Measurements from ENCODE around the gene CXXC1. TPM values are rescaled to one million over a fixed set of nuclear protein-coding genes. Genes with fewer than 3 reads are reported as not detected.

CXXC1 gene
- total and polyA plus RNA-seq, 3 donors from 2014 or later, result 73.4 to 137 (median 109) TPM

- no peak overlapping the region for H3K27ac ChIP-seq
- H3K9me3 ChIP-seq, result no peaks in the 10 kb centered on the region
- no peak for DNase-seq
- intact Hi-C loops (cut with DNase I; ENCODE audit: low total_unique reads), result no loop called here
- no peaks in the 10 kb centered on the region for H3K27me3 ChIP-seq
- no peaks in the 10 kb centered on the region for H3K36me3 ChIP-seq (ENCODE audit: low read depth, missing control alignments)
- H3K4me3 ChIP-seq, result no peak overlapping the region
- 65 to 72% methylated on average over 7 of the region's 7 CpGs for WGBS, 2 donors
- H3K4me1 ChIP-seq, result no peaks in the 10 kb centered on the region
- TF ChIP-seq CTCF (IDR thresholded peaks at IDR 0.05), result no peak
- no peak for TF ChIP-seq POLR2A (IDR thresholded peaks at IDR 0.05)
Measured at GRCh38 chr18:50299626-50300388, 12.3 kb upstream of the CXXC1 start.

GRCh38 chr18:50298443-50299284 is 11.2 kb upstream of the CXXC1 start:
- Histone ChIP-seq H3K4me3 (peak overlapping the region; percentile 46 to 47), H3K27me3 (no peaks in the 10 kb centered on the region), H3K9me3 (no peaks in the 10 kb centered on the region), H3K36me3 (ENCODE audit: low read depth, missing control alignments) (no peaks in the 10 kb centered on the region), H3K27ac (no peak overlapping the region), H3K4me1 (no peaks in the 10 kb centered on the region)
- TF ChIP-seq CTCF (IDR thresholded peaks at IDR 0.05) (no peak), POLR2A (IDR thresholded peaks at IDR 0.05) (no peak)
- intact Hi-C loops (cut with DNase I; ENCODE audit: low total_unique reads), result no loop called here
- 25 to 40% methylated on average over 2 to 49 of the region's 49 CpGs for WGBS, 2 donors
- DNase-seq, result no peak

- Histone ChIP-seq H3K4me3 (peak overlapping the region; percentile 46 to 47), H3K9me3 (no peaks in the 10 kb centered on the region), H3K27me3 (no peaks in the 10 kb centered on the region), H3K36me3 (ENCODE audit: low read depth, missing control alignments) (no peaks in the 10 kb centered on the region), H3K27ac (no peak overlapping the region), H3K4me1 (no peaks in the 10 kb centered on the region)
- WGBS, 2 donors, result 8% methylated on average over 26 to 27 of the region's 28 CpGs
- DNase-seq, result peak; percentile 90
- TF ChIP-seq POLR2A (IDR thresholded peaks at IDR 0.05) (no peak), CTCF (IDR thresholded peaks at IDR 0.05) (no peak)
- intact Hi-C loops (cut with DNase I; ENCODE audit: low total_unique reads), result no loop called here
Measured at GRCh38 chr18:50297621-50298442, 10.3 kb upstream of the CXXC1 start.

GRCh38 chr18:50293039-50293438 is 5.5 kb upstream of the CXXC1 start:
- no peak for DNase-seq
- intact Hi-C loops (cut with DNase I; ENCODE audit: low total_unique reads), result no loop called here
- no peaks in the 10 kb centered on the region for H3K9me3 ChIP-seq
- TF ChIP-seq POLR2A (IDR thresholded peaks at IDR 0.05) (no peak), CTCF (IDR thresholded peaks at IDR 0.05) (no peak)
- WGBS, 2 donors, result 89 to 96% methylated on average over 1 of the region's 1 CpG
- no peak overlapping the region for H3K27ac ChIP-seq
- no peaks in the 10 kb centered on the region for H3K27me3 ChIP-seq
- H3K4me3 ChIP-seq, result no peak overlapping the region
- H3K4me1 ChIP-seq, result no peaks in the 10 kb centered on the region
- H3K36me3 ChIP-seq (ENCODE audit: low read depth, missing control alignments), result no peaks in the 10 kb centered on the region
